Hepatocyte (in vitro differentiated cells): Measurements from ENCODE around the gene FNDC3B. TPM values are rescaled to one million over a fixed set of nuclear protein-coding genes. Genes with fewer than 3 reads are reported as not detected.

Experiments used
- DNase-seq: peaks from one replicate; pipeline ENCODE4 v3.0.0-alpha.2; 2016; ENCODE audit warnings: low spot score
- H2AFZ ChIP-seq: fragments of 200-600 bp; sonication (generic); 2 replicates; pipeline ENCODE4 v1.6.0; 2016; ENCODE audit warnings: antibody characterized with exemption, mild to moderate bottlenecking
- H3K27ac ChIP-seq: fragments of 200-600 bp; sonication (generic); 2 replicates; pipeline ENCODE4 v1.5.1; 2016; ENCODE audit warnings: mild to moderate bottlenecking
- H3K27me3 ChIP-seq: fragments of 200-600 bp; sonication (generic); 2 replicates; pipeline ENCODE4 v1.6.1; 2016
- H3K36me3 ChIP-seq: fragments of 200-600 bp; sonication (generic); replicated peaks from 2 replicates; pipeline ENCODE4 v1.5.1; 2016; ENCODE audit warnings: low read depth; ENCODE audit not compliant: insufficient read depth
- H3K4me1 ChIP-seq: fragments of 200-600 bp; sonication (generic); 2 replicates; pipeline ENCODE4 v1.5.1; 2016; ENCODE audit warnings: mild to moderate bottlenecking, moderate library complexity; ENCODE audit not compliant: insufficient read depth
- H3K4me2 ChIP-seq: fragments of 200-600 bp; sonication (generic); 2 replicates; pipeline ENCODE4 v1.6.0; 2016
- H3K4me3 ChIP-seq: fragments of 200-600 bp; sonication (generic); 2 replicates; pipeline ENCODE4 v1.5.1; 2016; ENCODE audit warnings: mild to moderate bottlenecking
- H3K79me2 ChIP-seq: fragments of 200-600 bp; sonication (generic); 2 replicates; pipeline ENCODE4 v1.6.0; 2017; ENCODE audit warnings: mild to moderate bottlenecking
- H3K9me2 ChIP-seq: fragments of 200-600 bp; sonication (generic); replicated peaks from 2 replicates; pipeline ENCODE4 v1.6.0; 2017; ENCODE audit warnings: mild to moderate bottlenecking; ENCODE audit not compliant: insufficient read depth
- H3K9me3 ChIP-seq: fragments of 200-600 bp; sonication (generic); 2 replicates; pipeline ENCODE4 v1.5.1; 2016; ENCODE audit warnings: low read depth, mild to moderate bottlenecking
- H4K20me1 ChIP-seq: fragments of 200-600 bp; sonication (generic); 2 replicates; pipeline ENCODE4 v1.6.0; 2016; ENCODE audit warnings: mild to moderate bottlenecking; ENCODE audit not compliant: insufficient read depth, poor library complexity, severe bottlenecking
- EZH2 ChIP-seq: fragments of 200-600 bp; sonication (generic); IDR thresholded peaks from 2 replicates; pipeline ENCODE4 v1.6.1; 2016; ENCODE audit warnings: antibody characterized with exemption, mild to moderate bottlenecking, borderline replicate concordance
- EZH2phosphoT487 ChIP-seq: fragments of 200-600 bp; sonication (generic); IDR thresholded peaks from one replicate; pipeline ENCODE4 v1.6.1; 2018; ENCODE audit warnings: antibody characterized with exemption, mild to moderate bottlenecking, low read depth, moderate library complexity; ENCODE audit not compliant: unreplicated experiment, severe bottlenecking
- WGBS: methylation state at CpG from one replicate; pipeline ENCODE4 v1.1.6; 2016; ENCODE audit warnings: low lambda C conversion rate; ENCODE audit errors: missing lambda C conversion rate; 5-methylcytosine and 5-hydroxymethylcytosine counted together
- polyA plus RNA-seq: library from polyadenylated mRNA; unstranded; fragments of >200 nt; fragmentation: Nextera tagmentation; extraction: Ambion mirVana; gene quantifications from 2 replicates; pipeline ENCODE4 v1.2.1, GENCODE V29; 2016
- total RNA-seq: library from RNA; depleted of rRNA; stranded (reverse); fragments of >200 nt; gene quantifications from 2 replicates; pipeline ENCODE4 v1.2.3, GENCODE V29; 2014
- TF ChIP-seq, protein P1 (sequence below): fragments of 200-600 bp; sonication (generic); IDR thresholded peaks from 2 replicates; pipeline ENCODE4 v1.5.1; 2016; ENCODE audit warnings: antibody characterized with exemption, mild to moderate bottlenecking; ENCODE audit not compliant: poor library complexity

Gene FNDC3B
- total and polyA plus RNA-seq, 2 experiments from 2014 or later: 61.2 to 113 TPM

DNA sequence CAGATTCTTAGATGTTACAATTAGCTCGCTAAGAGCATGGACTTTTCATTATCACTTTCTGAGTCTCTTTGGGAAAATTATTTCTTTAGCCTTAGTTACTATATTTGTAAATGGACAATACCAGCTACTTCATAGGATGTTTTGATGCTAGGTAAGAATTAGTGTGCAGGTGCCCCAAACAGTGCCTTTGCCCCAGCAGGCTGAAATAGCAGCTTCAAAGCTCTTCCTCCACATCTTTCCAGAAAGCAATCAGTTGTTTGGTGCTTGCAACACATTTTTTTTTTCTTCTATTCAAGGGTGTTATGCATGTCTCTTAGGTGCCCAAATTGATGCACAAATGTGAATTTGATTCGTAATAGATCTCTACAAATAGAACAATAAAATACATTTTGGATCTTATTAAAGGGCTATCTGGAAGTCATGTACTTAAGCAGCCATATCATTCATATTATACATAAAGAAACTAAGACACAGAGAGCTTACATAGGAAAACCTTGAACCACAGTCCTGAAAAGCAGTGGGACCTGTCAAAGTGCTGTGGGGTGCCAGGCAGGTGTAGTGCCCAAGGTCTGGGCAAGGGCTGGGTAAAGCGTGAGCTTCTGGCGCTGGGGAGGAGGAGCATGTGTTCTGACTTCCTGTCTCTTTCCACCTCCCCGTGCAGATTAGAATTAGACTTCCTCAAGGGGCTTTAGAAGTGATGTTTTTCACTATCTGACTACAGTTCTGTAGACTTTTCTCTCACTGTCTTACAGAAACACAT, 62.9 kb downstream of the FNDC3B start:
- DNase-seq: no peak
- H3K27me3 ChIP-seq: no peaks in the 10 kb centered on the region
- peak overlapping the region; percentile 38 for H3K27ac ChIP-seq
- no peaks in the 10 kb centered on the region for H3K9me2 ChIP-seq
- H3K4me1 ChIP-seq: peaks cover 49% of the 10 kb centered on the region
- no peaks in the 10 kb centered on the region for H3K9me3 ChIP-seq
- peaks cover 38% of the 10 kb centered on the region for H4K20me1 ChIP-seq
- no peak for TF ChIP-seq EZH2phosphoT487
- TF ChIP-seq, protein P1, sequence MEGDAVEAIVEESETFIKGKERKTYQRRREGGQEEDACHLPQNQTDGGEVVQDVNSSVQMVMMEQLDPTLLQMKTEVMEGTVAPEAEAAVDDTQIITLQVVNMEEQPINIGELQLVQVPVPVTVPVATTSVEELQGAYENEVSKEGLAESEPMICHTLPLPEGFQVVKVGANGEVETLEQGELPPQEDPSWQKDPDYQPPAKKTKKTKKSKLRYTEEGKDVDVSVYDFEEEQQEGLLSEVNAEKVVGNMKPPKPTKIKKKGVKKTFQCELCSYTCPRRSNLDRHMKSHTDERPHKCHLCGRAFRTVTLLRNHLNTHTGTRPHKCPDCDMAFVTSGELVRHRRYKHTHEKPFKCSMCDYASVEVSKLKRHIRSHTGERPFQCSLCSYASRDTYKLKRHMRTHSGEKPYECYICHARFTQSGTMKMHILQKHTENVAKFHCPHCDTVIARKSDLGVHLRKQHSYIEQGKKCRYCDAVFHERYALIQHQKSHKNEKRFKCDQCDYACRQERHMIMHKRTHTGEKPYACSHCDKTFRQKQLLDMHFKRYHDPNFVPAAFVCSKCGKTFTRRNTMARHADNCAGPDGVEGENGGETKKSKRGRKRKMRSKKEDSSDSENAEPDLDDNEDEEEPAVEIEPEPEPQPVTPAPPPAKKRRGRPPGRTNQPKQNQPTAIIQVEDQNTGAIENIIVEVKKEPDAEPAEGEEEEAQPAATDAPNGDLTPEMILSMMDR: no peak
- TF ChIP-seq EZH2: no peak
- no peak overlapping the region for H2AFZ ChIP-seq
- H3K4me2 ChIP-seq: no peak overlapping the region
- WGBS: 82% methylated on average over 5 of the region's 5 CpGs
- no peaks in the 10 kb centered on the region for H3K36me3 ChIP-seq
- H3K79me2 ChIP-seq: peaks cover 100% of the 10 kb centered on the region
- no peak overlapping the region for H3K4me3 ChIP-seq

DNA sequence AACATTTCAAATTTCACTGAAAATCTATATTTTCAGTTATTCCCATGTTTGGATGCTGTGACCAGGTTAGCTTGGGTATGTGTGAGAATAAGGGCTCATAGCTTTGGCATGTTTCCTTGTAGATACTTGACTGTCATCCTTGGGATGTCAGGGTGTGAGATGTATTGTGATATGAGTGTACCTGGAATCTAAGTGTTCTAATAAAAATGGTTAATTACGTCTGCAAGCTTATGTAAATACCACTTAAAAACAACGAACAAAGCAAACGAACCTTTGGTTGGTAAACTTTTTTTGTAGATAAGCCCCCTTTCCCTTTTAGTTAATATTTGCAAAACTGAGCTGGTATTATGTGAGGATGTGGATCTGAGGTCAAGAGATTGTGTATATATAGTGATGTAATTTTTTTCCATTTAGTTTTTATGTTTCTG, 63.5 kb downstream of the FNDC3B start:
- peaks cover 45% of the 10 kb centered on the region for H3K4me1 ChIP-seq
- no peaks in the 10 kb centered on the region for H3K9me3 ChIP-seq
- peak overlapping the region; percentile 38 for H3K27ac ChIP-seq
- no peak overlapping the region for H3K4me3 ChIP-seq
- no peaks in the 10 kb centered on the region for H3K9me2 ChIP-seq
- 49% methylated on average over 3 of the region's 3 CpGs for WGBS
- H3K27me3 ChIP-seq: no peaks in the 10 kb centered on the region
- no peak overlapping the region for H2AFZ ChIP-seq
- H3K36me3 ChIP-seq: no peaks in the 10 kb centered on the region
- H4K20me1 ChIP-seq: peaks cover 40% of the 10 kb centered on the region
- TF ChIP-seq, protein P1: no peak
- TF ChIP-seq EZH2 (no peak), EZH2phosphoT487 (no peak)
- no peak overlapping the region for H3K4me2 ChIP-seq
- no peak for DNase-seq
- H3K79me2 ChIP-seq: peaks cover 100% of the 10 kb centered on the region

DNA sequence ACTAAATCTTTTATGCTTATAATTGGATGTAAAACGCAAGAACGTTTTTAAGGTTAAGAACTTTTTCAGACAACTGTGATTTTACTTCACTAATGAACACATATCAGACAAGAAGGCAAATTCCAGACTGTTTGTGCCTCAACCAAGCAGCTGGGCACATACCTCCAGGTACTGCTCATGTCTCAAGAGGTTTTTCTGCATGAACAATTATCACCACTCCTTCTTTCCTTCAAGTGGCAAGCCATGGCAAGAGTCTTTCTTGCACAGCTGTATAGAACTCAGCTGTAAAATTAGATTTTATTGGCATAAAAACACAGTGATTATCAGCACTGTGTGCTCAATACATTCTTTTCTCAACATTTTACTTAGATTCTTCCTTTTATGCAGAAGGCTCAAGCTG, 64.3 kb downstream of the FNDC3B start:
- H2AFZ ChIP-seq: no peak overlapping the region
- TF ChIP-seq EZH2 (no peak), EZH2phosphoT487 (no peak)
- TF ChIP-seq, protein P1: no peak
- H3K27ac ChIP-seq: peak overlapping the region; percentile 31
- no peaks in the 10 kb centered on the region for H3K9me2 ChIP-seq
- H3K36me3 ChIP-seq: no peaks in the 10 kb centered on the region
- WGBS: 64% methylated on average over 2 of the region's 2 CpGs
- H3K27me3 ChIP-seq: no peaks in the 10 kb centered on the region
- peaks cover 49% of the 10 kb centered on the region for H4K20me1 ChIP-seq
- H3K4me3 ChIP-seq: no peak overlapping the region
- peaks cover 100% of the 10 kb centered on the region for H3K79me2 ChIP-seq
- H3K9me3 ChIP-seq: no peaks in the 10 kb centered on the region
- H3K4me1 ChIP-seq: peaks cover 45% of the 10 kb centered on the region
- H3K4me2 ChIP-seq: no peak overlapping the region
- DNase-seq: no peak
